Progenitor cell of endocrine pancreas (in vitro differentiated cells): ENCODE results near the gene BROX. TPM values are rescaled to one million over a fixed set of nuclear protein-coding genes. Genes with fewer than 3 reads are reported as not detected.

Source experiments
- DNase-seq: peaks from one replicate; pipeline ENCODE4 v3.0.0; 2021; ENCODE audit warnings: low spot score; ENCODE audit not compliant: unreplicated experiment
- H3K27ac Mint-ChIP-seq: 2 replicates; pipeline ENCODE4 v1.8.0; 2021; ENCODE audit warnings: mild to moderate bottlenecking, moderate library complexity, mixed read lengths
- H3K27me3 Mint-ChIP-seq: 2 replicates; pipeline ENCODE4 v1.8.0; 2021; ENCODE audit warnings: mixed read lengths
- H3K36me3 Mint-ChIP-seq: 2 replicates; pipeline ENCODE4 v1.8.0; 2022; ENCODE audit warnings: mixed read lengths; ENCODE audit not compliant: insufficient read depth
- H3K4me1 Mint-ChIP-seq: 2 replicates; pipeline ENCODE4 v1.8.0; 2021; ENCODE audit warnings: low read depth, mixed read lengths
- H3K4me3 Mint-ChIP-seq: 2 replicates; pipeline ENCODE4 v1.8.0; 2021; ENCODE audit warnings: low read depth, mild to moderate bottlenecking, moderate library complexity, mixed read lengths
- H3K9me3 Mint-ChIP-seq: 2 replicates; pipeline ENCODE4 v1.8.0; 2021; ENCODE audit warnings: low read depth, mixed read lengths
- CTCF ChIP-seq: fragments of 200-600 bp; sonication (generic); IDR thresholded peaks from one replicate; pipeline ENCODE4 v1.5.0; 2021; ENCODE audit warnings: antibody characterized with exemption, mild to moderate bottlenecking; ENCODE audit not compliant: unreplicated experiment
- total RNA-seq: library from RNA; stranded (reverse); gene quantifications from 2 replicates; pipeline ENCODE4 v1.2.1, GENCODE V29; 2021

The BROX gene
- total RNA-seq, 1 donor from 2014 or later = 27.5 TPM

DNA sequence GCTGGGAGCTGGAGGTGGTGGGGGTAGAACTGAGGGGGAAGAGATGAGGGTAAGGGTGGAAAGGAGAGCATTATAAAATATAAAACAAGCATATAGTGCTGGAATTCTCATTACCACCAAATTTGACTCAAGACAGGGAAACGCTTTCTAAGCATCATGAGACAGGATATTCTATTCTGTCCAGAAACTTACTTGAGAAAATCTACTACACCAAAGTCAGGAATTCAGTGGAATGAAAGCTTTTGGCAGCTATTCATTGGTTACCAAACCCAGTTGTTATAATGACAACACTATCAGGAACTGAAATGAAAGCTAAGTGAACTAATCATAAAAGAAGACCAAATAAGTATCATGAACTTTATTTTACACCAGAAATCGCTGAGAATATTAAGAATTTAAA, 14.5 kb upstream of the BROX start:
- Mint-ChIP-seq H3K27ac (no peak overlapping the region), H3K4me1 (peaks cover 8% of the 10 kb centered on the region), H3K27me3 (no peaks in the 10 kb centered on the region), H3K36me3 (peaks cover 11% of the 10 kb centered on the region), H3K4me3 (no peak overlapping the region), H3K9me3 (no peaks in the 10 kb centered on the region)
- no peak for DNase-seq
- TF ChIP-seq CTCF = no peak

DNA sequence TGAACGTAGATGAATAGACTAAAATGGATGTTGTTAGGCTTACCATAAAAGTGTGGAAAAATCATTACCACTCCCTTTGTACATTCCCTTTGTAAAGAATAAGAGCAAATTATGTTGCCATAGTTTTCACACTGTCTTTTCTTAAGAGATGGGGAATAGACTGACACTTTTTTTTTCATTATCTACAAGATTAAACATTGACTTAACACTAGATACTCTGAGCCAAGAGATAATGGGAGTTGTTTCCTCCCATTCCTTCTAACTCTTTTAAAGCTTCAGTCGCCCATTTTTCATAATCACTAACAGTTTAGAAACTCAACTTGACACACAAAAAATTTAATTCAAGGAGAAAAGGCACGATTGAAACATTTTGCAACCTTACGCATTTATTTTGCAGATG, 10.2 kb upstream of the BROX start:
- H3K36me3 Mint-ChIP-seq = peaks cover 32% of the 10 kb centered on the region
- DNase-seq = no peak

GRCh38 chr1:222704260-222704659, 8.1 kb upstream of the BROX start:
- peaks cover 33% of the 10 kb centered on the region for H3K36me3 Mint-ChIP-seq
- TF ChIP-seq CTCF = no peak
- no peak overlapping the region for H3K27ac Mint-ChIP-seq
- H3K4me3 Mint-ChIP-seq = no peak overlapping the region
- peaks cover 10% of the 10 kb centered on the region for H3K4me1 Mint-ChIP-seq
- no peaks in the 10 kb centered on the region for H3K27me3 Mint-ChIP-seq
- DNase-seq = no peak
- H3K9me3 Mint-ChIP-seq = peaks cover 18% of the 10 kb centered on the region

More for the DNA sequence above, 10.2 kb upstream of the BROX start:
- H3K9me3 Mint-ChIP-seq = peaks cover 18% of the 10 kb centered on the region
- H3K4me1 Mint-ChIP-seq = peaks cover 10% of the 10 kb centered on the region
- H3K27me3 Mint-ChIP-seq = no peaks in the 10 kb centered on the region
- peak overlapping the region; percentile 1 for H3K27ac Mint-ChIP-seq
- no peak overlapping the region for H3K4me3 Mint-ChIP-seq
- no peak for TF ChIP-seq CTCF

GRCh38 chr1:222706815-222707214, 5.5 kb upstream of the BROX start:
- Mint-ChIP-seq H3K4me3 (no peak overlapping the region), H3K4me1 (peaks cover 18% of the 10 kb centered on the region), H3K27ac (no peak overlapping the region), H3K36me3 (peaks cover 27% of the 10 kb centered on the region), H3K27me3 (no peaks in the 10 kb centered on the region), H3K9me3 (peaks cover 18% of the 10 kb centered on the region)
- peak; percentile 11 for TF ChIP-seq CTCF
- no peak for DNase-seq

DNA sequence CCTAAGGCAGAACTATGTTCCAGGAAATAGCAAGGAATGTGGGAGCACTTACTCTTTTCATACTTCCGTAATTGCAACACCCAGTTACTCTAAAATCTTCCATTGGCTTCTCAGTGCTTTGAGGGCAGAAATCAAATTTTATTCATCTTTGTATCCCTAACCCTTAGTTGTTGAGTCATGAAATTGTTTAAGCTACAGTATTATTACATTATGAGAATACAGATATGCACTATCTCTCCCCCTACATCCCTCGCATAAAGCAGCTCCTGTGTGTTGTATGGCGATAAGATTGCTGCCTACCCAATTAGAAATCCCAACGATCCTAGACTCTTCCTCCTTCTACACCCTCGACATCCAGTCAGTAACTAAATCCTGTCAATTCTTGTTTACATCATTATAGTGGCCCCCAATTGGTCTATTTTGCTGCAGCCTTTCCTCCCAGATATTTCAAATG, 2.6 kb upstream of the BROX start:
- Mint-ChIP-seq H3K27me3 (no peaks in the 10 kb centered on the region), H3K4me3 (peak overlapping the region; percentile 99), H3K9me3 (peaks cover 10% of the 10 kb centered on the region), H3K27ac (no peak overlapping the region), H3K4me1 (peaks cover 10% of the 10 kb centered on the region), H3K36me3 (peaks cover 17% of the 10 kb centered on the region)
- DNase-seq = no peak
- no peak for TF ChIP-seq CTCF
